Fibroblast of skin of scalp (primary cell): ENCODE results near the gene UNC5B.

Experiments used
- DNase-seq: peaks from one replicate; pipeline ENCODE4 v3.0.0-alpha.2; 2013

UNC5B gene

GRCh38 chr10:71223347-71224058, 11.1 kb downstream of the UNC5B start:
- no peak for DNase-seq

GRCh38 chr10:71225291-71226058, 13.1 kb downstream of the UNC5B start:
- DNase-seq: no peak

- no peak for DNase-seq
These were observed 16.7 kb downstream of the UNC5B start for GRCh38 chr10:71228875-71229675.

- no peak for DNase-seq
These were observed 17.6 kb downstream of the UNC5B start for GRCh38 chr10:71229726-71230655.

- DNase-seq: no peak
These were observed 18.3 kb downstream of the UNC5B start for GRCh38 chr10:71230656-71231025.

- DNase-seq: no peak
These were observed 18.8 kb downstream of the UNC5B start for GRCh38 chr10:71231206-71231605.

GRCh38 chr10:71232089-71232998, 20.0 kb downstream of the UNC5B start:
- no peak for DNase-seq

- no peak for DNase-seq
These were observed 21.1 kb downstream of the UNC5B start for GRCh38 chr10:71233482-71233892.

- DNase-seq: no peak
These were observed 21.9 kb downstream of the UNC5B start for GRCh38 chr10:71234004-71234894.

- peak; percentile 80 for DNase-seq
These were observed 22.8 kb downstream of the UNC5B start for GRCh38 chr10:71234970-71235685.

GRCh38 chr10:71235808-71236207, 23.4 kb downstream of the UNC5B start:
- DNase-seq: no peak

GRCh38 chr10:71236286-71236685, 23.9 kb downstream of the UNC5B start:
- DNase-seq: peak; percentile 26

GRCh38 chr10:71236822-71237682, 24.7 kb downstream of the UNC5B start:
- no peak for DNase-seq

- DNase-seq: peak; percentile 30
These were observed 25.7 kb downstream of the UNC5B start for GRCh38 chr10:71237843-71238623.

- DNase-seq: no peak
These were observed 26.3 kb downstream of the UNC5B start for GRCh38 chr10:71238626-71239025.

GRCh38 chr10:71239131-71239915, 27.0 kb downstream of the UNC5B start:
- no peak for DNase-seq
